SK-N-SH (cell line): Measurements from ENCODE around the gene SLIT1. TPM values are rescaled to one million over a fixed set of nuclear protein-coding genes. Genes with fewer than 3 reads are reported as not detected.

Experiments used
- CTCF ChIA-PET: fragments of 300-600, 350-600 bp; formaldehyde crosslinking; extraction: SDS; loops from one replicate; lab custom pipeline; 2021; lab: Yijun Ruan, JAX
- POLR2A ChIA-PET: fragments of 350-600 bp; sonication (Branson Sonifier 250); formaldehyde crosslinking; extraction: SDS; loops from one replicate; lab custom pipeline; 2020; ENCODE audit warnings: antibody characterized with exemption, inconsistent platforms; lab: Yijun Ruan, JAX
- DNase-seq: peaks from one replicate; pipeline ENCODE4 v3.0.0; 2012
- H2AFZ ChIP-seq: fragments of 200-600 bp; sonication (generic); 2 replicates; pipeline ENCODE4 v1.8.1; 2016; ENCODE audit warnings: antibody characterized with exemption, mild to moderate bottlenecking, low read depth
- H3F3A ChIP-seq: fragments of 200-600 bp; sonication (generic); replicated peaks from 2 replicates; pipeline ENCODE3; 2016; ENCODE audit warnings: antibody characterized with exemption, mild to moderate bottlenecking; ENCODE audit not compliant: insufficient read depth
- H3K27ac ChIP-seq, 2 experiments: fragments of 200-500 bp in 1 of 2; fragments of 200-600 bp in 1 of 2; sonication (Bioruptor generic) in 1 of 2; sonication (generic), shearing (Covaris generic) in 1 of 2; 2 replicates each; pipeline versions ENCODE4 v1.5.1 to v1.6.1; 2014 to 2016; ENCODE audit warnings: low read depth in 2 of 2, inconsistent platforms in 1 of 2, low read length in 1 of 2, mild to moderate bottlenecking in 1 of 2, mixed read lengths in 1 of 2
- H3K27me3 ChIP-seq: fragments of 200-600 bp; sonication (generic), shearing (Covaris generic); 2 replicates; pipeline ENCODE4 v1.6.1; 2016; ENCODE audit warnings: mixed run types; ENCODE audit not compliant: insufficient read depth
- H3K36me3 ChIP-seq, 2 experiments: fragments of 200-500 bp in 1 of 2; fragments of 200-600 bp in 1 of 2; sonication (Bioruptor generic) in 1 of 2; sonication (generic) in 1 of 2; replicated peaks in 1 of 2; 2 replicates each; pipeline versions ENCODE3 to v1.5.1; 2014 to 2016; ENCODE audit warnings: low read length in 1 of 2, mild to moderate bottlenecking in 1 of 2; ENCODE audit not compliant: insufficient read depth in 2 of 2, control insufficient read depth in 1 of 2
- H3K4me1 ChIP-seq, 2 experiments: fragments of 200-500 bp in 1 of 2; fragments of 200-600 bp in 1 of 2; sonication (Bioruptor generic) in 1 of 2; sonication (generic), shearing (Covaris generic) in 1 of 2; 2 replicates each; pipeline versions ENCODE4 v1.5.1 to v1.6.1; 2014 to 2016; ENCODE audit warnings: low read depth in 1 of 2, low read length in 1 of 2, mixed run types in 1 of 2; ENCODE audit not compliant: insufficient read depth in 2 of 2, control insufficient read depth in 1 of 2
- H3K4me2 ChIP-seq: fragments of 200-600 bp; sonication (generic), shearing (Covaris generic); 2 replicates; pipeline ENCODE4 v1.6.1; 2017; ENCODE audit warnings: mixed run types
- H3K4me3 ChIP-seq, 2 experiments: fragments of 200-500 bp in 1 of 2; fragments of 200-600 bp in 1 of 2; sonication (Bioruptor generic) in 1 of 2; sonication (generic), shearing (Covaris generic) in 1 of 2; 2 replicates each; pipeline versions ENCODE4 v1.5.1 to v1.8.1; 2014 to 2016; ENCODE audit warnings: low read depth in 2 of 2, inconsistent platforms in 1 of 2, low read length in 1 of 2, mild to moderate bottlenecking in 1 of 2, mixed read lengths in 1 of 2, moderate library complexity in 1 of 2
- H3K79me2 ChIP-seq: fragments of 200-600 bp; sonication (generic); 2 replicates; pipeline ENCODE4 v1.8.1; 2017; ENCODE audit warnings: mild to moderate bottlenecking; ENCODE audit not compliant: insufficient read depth
- H3K9ac ChIP-seq: fragments of 200-600 bp; sonication (generic); 2 replicates; pipeline ENCODE4 v1.6.1; 2017; ENCODE audit warnings: mixed run types
- H3K9me2 ChIP-seq: fragments of 200-600 bp; sonication (generic); 2 replicates; pipeline ENCODE4 v1.6.1; 2017; ENCODE audit warnings: mixed run types
- H3K9me3 ChIP-seq: fragments of 200-600 bp; sonication (generic); 2 replicates; pipeline ENCODE4 v1.6.1; 2017; ENCODE audit warnings: mixed run types, mild to moderate bottlenecking, moderate library complexity
- H4K20me1 ChIP-seq: fragments of 200-600 bp; sonication (generic); 2 replicates; pipeline ENCODE4 v1.6.1; 2017; ENCODE audit warnings: mild to moderate bottlenecking, mixed run types; ENCODE audit not compliant: insufficient read depth
- CTCF ChIP-seq: fragments of 200-600 bp; sonication (generic); IDR thresholded peaks from 2 replicates; pipeline ENCODE4 v1.6.1; 2017; ENCODE audit warnings: antibody characterized with exemption, mild to moderate bottlenecking, moderate library complexity
- ELF1 ChIP-seq: IDR thresholded peaks from 2 replicates; pipeline ENCODE4 v1.4.0; 2012
- EP300 ChIP-seq, 2 experiments: IDR thresholded peaks; 2 replicates each; pipeline versions ENCODE4 v1.4.0 to v1.6.1; 2012; ENCODE audit warnings: borderline replicate concordance in 1 of 2, low read depth in 1 of 2, low read length in 1 of 2
- EZH2phosphoT487 ChIP-seq: fragments of 200-600 bp; sonication (generic); IDR thresholded peaks from 2 replicates; pipeline ENCODE4 v1.6.1; 2017; ENCODE audit warnings: low read depth, mixed run types, mild to moderate bottlenecking, antibody characterized with exemption, moderate library complexity, borderline replicate concordance
- FOXM1 ChIP-seq: IDR thresholded peaks from 2 replicates; pipeline ENCODE4 v1.4.0; 2012; ENCODE audit warnings: low read depth, mild to moderate bottlenecking
- GATA2 ChIP-seq: sonication (generic); formaldehyde crosslinking; IDR thresholded peaks from 2 replicates; pipeline ENCODE4 v1.5.0; 2020; ENCODE audit warnings: mild to moderate bottlenecking, missing genetic modification reagents
- JUND ChIP-seq: IDR thresholded peaks from 2 replicates; pipeline ENCODE4 v1.4.0; 2012
- MAX ChIP-seq: IDR thresholded peaks from 2 replicates; pipeline ENCODE4 v1.4.0; 2012; ENCODE audit warnings: low read depth
- MEF2A ChIP-seq: IDR thresholded peaks from 2 replicates; pipeline ENCODE4 v1.4.0; 2012; ENCODE audit warnings: low read depth, borderline replicate concordance
- MXI1 ChIP-seq: IDR thresholded peaks from 2 replicates; pipeline ENCODE4 v1.6.1; 2012; ENCODE audit warnings: mild to moderate bottlenecking, low read depth, low read length, improper control_type of control experiment
- NRF1 ChIP-seq: IDR thresholded peaks from 2 replicates; pipeline ENCODE4 v1.6.1; 2012; ENCODE audit warnings: low read depth, mild to moderate bottlenecking, low read length
- PBX3 ChIP-seq: IDR thresholded peaks from 2 replicates; pipeline ENCODE4; 2012
- RAD21 ChIP-seq: IDR thresholded peaks from 2 replicates; pipeline ENCODE4 v1.6.1; 2012; ENCODE audit warnings: mild to moderate bottlenecking, low read length
- RFX5 ChIP-seq: IDR thresholded peaks from 2 replicates; pipeline ENCODE4 v1.6.1; 2012; ENCODE audit warnings: mild to moderate bottlenecking, improper control_type of control experiment, low read length
- RXRA ChIP-seq: IDR thresholded peaks from 2 replicates; pipeline ENCODE4 v1.4.0; 2012; ENCODE audit warnings: low read depth, mild to moderate bottlenecking, borderline replicate concordance
- TCF12 ChIP-seq: IDR thresholded peaks from 2 replicates; pipeline ENCODE4 v1.4.0; 2012
- TEAD4 ChIP-seq: IDR thresholded peaks from 2 replicates; pipeline ENCODE4 v1.4.0; 2012; ENCODE audit warnings: mild to moderate bottlenecking, borderline replicate concordance; ENCODE audit not compliant: insufficient read depth
- USF2 ChIP-seq: fragments of 150-350 bp; IDR thresholded peaks from 2 replicates; pipeline ENCODE4 v1.6.1; 2017; ENCODE audit warnings: antibody characterized with exemption, low read length, low read depth, borderline replicate concordance
- ZBTB33 ChIP-seq: IDR thresholded peaks from 2 replicates; pipeline ENCODE4 v1.4.0; 2012; ENCODE audit warnings: low read depth, borderline replicate concordance
- WGBS: methylation state at CpG from one replicate; pipeline ENCODE4 v1.1.6; 2017; ENCODE audit warnings: low lambda C conversion rate; 5-methylcytosine and 5-hydroxymethylcytosine counted together
- polyA plus RNA-seq, 3 experiments: library from polyadenylated mRNA; depleted of rRNA; stranded (reverse); fragments of >200 nt; gene quantifications; 2 replicates each; pipeline ENCODE4 v1.2.3, GENCODE V29; 2012

The SLIT1 gene
- polyA plus RNA-seq, 1 of the 3 experiments (the other 2 are of a cell fraction) = 0.05 TPM

GRCh38 chr10:97229322-97230015 lies 43.7 kb upstream of the SLIT1 start:
- H3K79me2 ChIP-seq = no peaks in the 10 kb centered on the region
- peaks cover 0 to 2% of the 10 kb centered on the region in 2 experiments; a peak in 1 of 4 replicates for H3K4me1 ChIP-seq
- DNase-seq = no peak
- no peak overlapping the region for H2AFZ ChIP-seq
- no peaks in the 10 kb centered on the region for H4K20me1 ChIP-seq
- POLR2A ChIA-PET = no interaction called here
- H3K9me3 ChIP-seq = no peaks in the 10 kb centered on the region
- CTCF ChIA-PET = interaction anchor here (1.0 to 3.3 kb wide), 4 partner anchors 12 to 855 kb away, joined by 3 to 11 read pairs (median 5); no protein-coding TSS in a partner anchor
- TF ChIP-seq NRF1 (no peak), ZBTB33 (no peak), PBX3 (no peak), MXI1 (no peak), MAX (no peak), ELF1 (no peak), RAD21 (no peak), FOXM1 (no peak), EZH2phosphoT487 (no peak), RFX5 (no peak), MEF2A (no peak)
- no peaks in the 10 kb centered on the region for H3F3A ChIP-seq
- H3K4me3 ChIP-seq = no peak overlapping the region
- no peak overlapping the region for H3K9ac ChIP-seq
- no peaks in the 10 kb centered on the region for H3K27me3 ChIP-seq
- H3K4me2 ChIP-seq = no peak overlapping the region
- no peak overlapping the region for H3K27ac ChIP-seq
- peaks cover 10 to 19% of the 10 kb centered on the region in 2 experiments for H3K36me3 ChIP-seq
- H3K9me2 ChIP-seq = no peaks in the 10 kb centered on the region
- WGBS = 100% methylated on average over 1 of the region's 1 CpG

GRCh38 chr10:97228775-97229157 lies 43.0 kb upstream of the SLIT1 start:
- H3F3A ChIP-seq = no peaks in the 10 kb centered on the region
- no peak overlapping the region for H3K4me3 ChIP-seq
- H3K9me2 ChIP-seq = no peaks in the 10 kb centered on the region
- peaks cover 0 to 4% of the 10 kb centered on the region in 2 experiments; a peak in 1 of 4 replicates for H3K4me1 ChIP-seq
- H2AFZ ChIP-seq = no peak overlapping the region
- TF ChIP-seq JUND (no peak), CTCF (no peak), ELF1 (no peak), RXRA (no peak), TCF12 (no peak), PBX3 (no peak), NRF1 (no peak), TEAD4 (no peak), EP300 (IDR thresholded peaks at IDR 0.05; ENCODE audit: borderline replicate concordance in 1 of 2, low read depth in 1 of 2, low read length in 1 of 2) (no peak), USF2 (no peak), GATA2 (CRISPR knock-in tag) (no peak)
- no peaks in the 10 kb centered on the region for H3K9me3 ChIP-seq
- no peaks in the 10 kb centered on the region for H3K79me2 ChIP-seq
- H4K20me1 ChIP-seq = no peaks in the 10 kb centered on the region
- WGBS = 100% methylated on average over 1 of the region's 1 CpG
- CTCF ChIA-PET = interaction anchor here (0.6 to 3.3 kb wide), 5 partner anchors 11 to 191 kb away, joined by 3 to 17 read pairs (median 3); no protein-coding TSS in a partner anchor
- DNase-seq = no peak
- H3K27me3 ChIP-seq = no peaks in the 10 kb centered on the region
- no peak overlapping the region for H3K27ac ChIP-seq
- POLR2A ChIA-PET = no interaction called here
- H3K9ac ChIP-seq = no peak overlapping the region
- peaks cover 10 to 19% of the 10 kb centered on the region in 2 experiments for H3K36me3 ChIP-seq
- H3K4me2 ChIP-seq = no peak overlapping the region
